Measurements from ENCODE around the gene GPR68.
"Not testable (repeated sequence)": the region's sequence is repeated elsewhere in the genome, so short reads cannot be mapped to it uniquely, and the experiment has no call there.

The GPR68 gene

DNA sequence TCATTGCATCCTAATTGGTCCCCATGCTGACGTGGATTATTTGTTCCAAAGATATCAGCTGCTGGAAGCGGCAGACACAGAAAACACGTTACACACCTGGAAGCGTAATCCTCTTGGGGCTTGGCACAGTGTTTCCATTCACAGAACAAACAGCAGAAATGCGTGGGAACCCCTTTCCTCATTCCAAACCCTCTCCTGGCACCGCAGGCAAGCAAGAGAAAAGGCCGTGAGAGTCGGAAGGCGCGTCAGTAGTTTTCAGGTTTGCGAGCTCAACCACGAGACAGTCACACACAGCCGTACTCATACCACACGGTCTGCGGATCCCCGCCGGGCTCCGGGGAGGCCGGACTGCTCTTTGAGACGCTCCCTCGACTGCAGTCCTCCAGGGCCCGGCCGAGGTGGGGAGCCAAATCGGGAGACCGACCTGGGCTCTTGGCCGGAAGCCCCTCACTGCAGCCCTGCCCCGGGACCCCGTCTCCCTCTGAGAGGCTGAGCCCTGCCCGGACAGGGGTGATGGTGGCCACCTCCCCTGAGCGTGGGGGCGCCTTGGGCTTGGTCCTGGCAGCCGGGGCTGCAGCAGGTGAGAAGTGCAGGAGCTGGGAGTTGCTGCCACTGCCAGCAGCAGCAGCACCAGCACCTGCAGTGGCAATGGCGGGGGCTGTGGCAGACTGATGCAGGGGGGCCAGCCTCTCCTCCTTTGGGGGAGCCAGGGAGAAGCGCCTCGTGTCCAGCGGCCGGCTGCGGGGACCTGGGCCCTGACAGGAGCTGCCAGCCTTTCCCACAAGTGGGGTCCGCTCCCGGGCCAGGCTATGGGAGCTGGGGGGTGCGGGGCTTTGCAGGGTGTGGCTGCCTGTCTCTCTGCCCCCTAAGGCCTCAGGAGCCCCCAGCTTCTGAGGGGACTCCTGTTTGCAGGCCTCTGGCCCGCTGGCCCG lies 28.1 kb upstream of the GPR68 start:
- no peak for DNase-seq

DNA sequence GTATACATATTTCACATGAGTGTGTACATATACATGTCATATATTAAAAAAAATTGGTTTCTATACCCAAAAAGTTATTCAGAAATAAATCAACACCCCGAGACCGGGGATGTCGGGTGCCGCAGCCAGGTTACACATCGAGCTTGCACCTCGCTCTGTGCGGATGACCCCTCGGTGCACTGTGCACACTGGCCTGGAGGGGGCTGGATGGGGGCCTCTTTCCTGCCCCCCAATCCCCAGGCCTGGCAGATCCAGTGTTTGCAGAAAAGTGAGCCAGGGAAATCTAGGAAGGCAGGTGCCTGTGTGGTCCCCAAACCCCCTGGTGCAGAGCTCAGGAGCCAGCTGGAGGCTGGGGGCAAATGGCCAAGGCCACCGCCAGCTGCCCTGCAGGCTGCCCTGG lies 27.1 kb upstream of the GPR68 start:
- DNase-seq = no peak

DNA sequence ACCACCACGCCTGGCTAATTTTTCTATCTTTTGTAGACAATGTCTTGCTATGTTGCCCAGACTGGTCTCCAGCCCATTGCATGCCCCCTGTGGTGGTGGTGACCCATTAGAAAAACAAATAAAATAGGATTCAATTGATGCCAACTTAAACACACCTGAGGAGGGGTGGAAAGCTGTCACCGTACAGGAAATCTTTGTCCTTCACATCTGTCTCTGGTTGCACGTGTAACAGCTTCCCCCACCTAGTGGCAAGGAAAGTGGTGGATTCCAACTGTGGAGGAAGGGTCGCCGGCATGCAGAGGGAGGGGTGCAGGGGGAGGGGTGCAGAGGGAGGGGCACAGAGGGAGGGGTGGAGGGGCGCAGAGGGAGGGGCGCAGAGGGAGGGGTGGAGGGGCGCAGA lies 26.1 kb upstream of the GPR68 start:
- DNase-seq = no peak

DNA sequence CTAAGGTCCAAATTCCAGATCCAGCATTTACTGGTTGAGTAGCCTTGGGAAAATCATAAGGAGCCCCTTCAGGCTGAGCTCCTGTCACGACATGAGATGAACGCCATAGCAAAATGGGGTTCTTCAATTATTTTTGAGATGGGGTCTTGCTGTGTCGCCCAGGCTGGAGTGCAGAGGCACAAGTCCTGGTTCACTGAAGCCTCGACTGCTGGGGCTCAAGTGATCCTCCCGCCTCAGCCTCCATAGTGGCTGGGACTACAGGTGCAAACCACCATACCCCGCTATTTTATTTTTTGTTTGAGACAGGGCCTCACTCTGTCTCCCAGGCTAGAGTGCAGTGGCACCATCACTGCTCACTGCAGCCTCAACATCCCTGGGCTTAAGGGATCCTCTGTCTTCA lies 25.7 kb upstream of the GPR68 start:
- no peak for DNase-seq

DNA sequence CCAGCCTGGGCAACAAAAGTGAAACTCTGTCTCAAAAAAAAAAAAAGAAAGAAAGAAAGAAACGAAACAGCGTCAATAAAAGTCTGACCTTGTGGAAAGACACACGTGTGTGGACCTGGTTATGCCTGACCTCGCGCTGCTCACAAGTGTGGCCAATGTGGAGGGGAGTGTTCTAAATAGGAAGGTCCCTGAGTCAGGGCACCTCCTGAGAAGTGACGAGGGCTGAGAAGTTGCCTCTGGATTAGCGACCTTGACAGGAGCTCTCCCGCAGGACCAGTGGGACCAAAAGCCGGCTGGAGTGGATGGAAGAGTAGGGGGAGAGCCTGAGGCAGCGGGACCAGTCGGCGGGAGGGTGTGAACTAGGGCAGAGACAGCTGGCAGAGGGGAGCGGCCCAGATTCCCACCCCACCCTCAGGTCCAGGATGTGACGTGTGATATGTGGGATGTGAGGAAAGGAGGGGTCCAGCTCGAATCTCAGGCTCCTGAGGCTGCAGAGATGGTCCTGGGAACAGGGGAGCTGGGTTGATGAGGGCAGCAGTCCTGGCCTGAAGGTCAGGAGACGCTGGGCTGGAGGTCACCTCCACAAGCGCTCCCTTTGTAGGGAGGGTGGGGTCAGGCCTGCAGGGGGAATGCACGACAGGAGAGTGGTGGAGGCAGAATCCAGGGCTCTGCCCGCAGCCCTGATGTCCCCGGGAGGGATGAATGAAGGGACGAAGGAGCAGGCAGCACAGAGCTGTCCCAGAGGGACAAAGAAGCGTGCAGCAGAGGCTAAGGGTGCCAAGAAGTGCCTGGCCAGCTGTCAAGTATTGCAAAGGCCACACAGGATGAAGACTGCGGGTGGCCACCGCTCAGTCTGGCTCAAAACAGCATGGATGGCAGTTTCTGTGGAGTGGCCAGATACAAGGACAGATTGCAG lies 24.8 kb upstream of the GPR68 start:
- DNase-seq = no peak

DNA sequence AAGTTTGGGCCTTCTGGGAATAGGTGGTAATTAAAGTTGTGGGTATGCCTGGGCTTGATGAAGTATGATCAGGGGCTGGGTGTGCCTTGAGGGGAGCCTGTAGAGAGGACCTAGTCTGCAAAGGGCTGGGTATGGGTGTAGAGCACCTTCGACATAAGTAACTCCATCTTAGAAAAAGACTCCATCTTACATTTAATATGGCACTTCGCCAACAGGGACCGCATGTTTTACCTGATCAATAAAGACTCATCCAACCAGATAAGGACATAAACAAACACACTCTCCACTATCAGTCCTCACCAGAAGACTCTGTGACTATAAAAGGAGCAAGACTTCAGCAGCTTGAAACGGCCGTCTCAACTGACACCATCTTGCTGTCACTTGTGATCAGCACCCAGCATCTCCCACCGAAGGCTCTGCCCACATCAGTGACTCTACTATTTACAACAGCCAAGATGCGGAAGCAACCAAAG lies 23.5 kb upstream of the GPR68 start:
- DNase-seq = no peak

DNA sequence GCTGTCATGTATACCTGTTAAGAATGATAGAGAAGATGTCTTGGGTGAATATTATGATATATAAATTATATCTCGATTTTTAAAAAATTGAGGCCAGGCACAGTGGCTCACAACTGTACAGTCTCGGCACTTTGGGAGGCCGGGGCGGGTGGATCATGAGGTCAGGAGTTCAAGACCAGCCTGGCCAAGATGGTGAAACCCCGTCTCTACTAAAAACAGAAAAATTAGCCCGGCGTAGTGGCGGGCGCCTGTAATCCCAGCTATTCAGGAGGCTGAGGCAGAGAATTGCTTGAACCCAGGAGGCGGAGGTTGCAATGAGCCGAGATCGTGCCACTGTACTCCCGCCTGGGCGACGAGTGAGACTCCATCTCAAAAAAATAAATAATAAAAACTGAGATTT lies 21.8 kb upstream of the GPR68 start:
- not testable (repeated sequence) for DNase-seq

DNA sequence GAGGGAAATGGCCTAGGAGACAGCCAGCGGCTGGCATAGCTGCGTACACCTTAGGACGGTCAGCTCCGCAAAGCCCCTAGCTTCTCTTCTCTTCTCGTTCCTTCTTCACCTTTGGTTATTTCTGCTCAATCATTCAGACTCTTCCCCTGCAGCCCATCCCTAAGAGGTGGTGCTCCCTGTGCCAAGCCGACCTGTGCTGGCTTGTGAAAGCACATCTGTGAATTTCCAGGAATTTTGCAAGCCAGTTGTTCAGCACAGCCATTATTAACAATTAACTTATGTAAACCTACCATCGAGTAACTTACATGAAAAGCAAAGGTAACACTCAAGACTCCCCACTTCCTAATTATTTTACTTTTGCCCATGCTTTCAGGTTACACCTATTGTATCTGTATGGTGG lies 20.9 kb upstream of the GPR68 start:
- no peak for DNase-seq

DNA sequence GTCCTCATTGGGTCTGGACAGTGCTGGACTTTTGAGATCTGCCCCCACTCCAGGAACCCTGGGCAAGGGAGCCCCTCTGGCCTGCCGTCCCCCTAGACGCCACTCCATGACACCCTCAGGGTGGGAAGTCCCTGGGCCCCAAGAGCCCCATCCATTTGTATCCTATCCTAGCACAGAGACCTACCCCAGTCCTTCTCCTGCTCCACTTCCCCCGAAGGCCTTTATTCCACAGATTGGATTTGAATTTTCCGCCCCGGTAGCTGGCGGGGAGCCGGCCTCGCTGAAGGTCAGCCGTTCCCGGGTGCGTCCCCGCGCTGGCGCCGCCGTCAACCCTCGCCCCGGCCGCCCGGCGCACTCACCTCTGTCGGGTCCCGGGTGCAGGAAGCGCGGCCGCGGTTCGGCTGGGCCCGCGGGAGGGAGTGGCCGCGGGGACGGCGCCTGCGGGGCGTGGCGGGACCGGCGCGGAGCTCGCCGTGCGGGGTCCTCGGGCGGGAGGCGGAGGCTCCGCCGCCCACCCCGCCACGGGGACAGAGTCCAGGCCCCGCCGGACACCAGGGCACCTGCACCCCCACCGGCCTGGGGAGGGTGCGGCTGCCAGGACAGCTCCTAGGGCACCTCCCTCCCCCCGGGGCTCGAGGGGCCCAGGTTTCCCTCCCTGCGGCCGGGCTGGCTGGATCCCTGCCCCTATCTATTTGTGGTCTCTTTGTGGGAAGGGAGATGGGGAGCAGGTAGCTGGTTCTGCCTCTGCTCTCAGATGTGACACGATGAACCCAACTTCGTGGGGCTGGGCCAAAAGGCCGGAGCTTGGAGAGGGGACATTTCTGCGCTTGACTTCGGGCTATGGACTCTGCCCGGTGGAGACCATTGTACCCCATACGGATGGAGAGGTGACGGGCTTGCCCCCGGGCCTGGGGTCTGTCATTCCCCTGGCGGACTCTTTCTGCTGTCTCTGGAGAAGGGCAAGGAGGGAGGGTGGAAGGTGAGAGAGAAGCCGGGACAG lies 19.9 kb upstream of the GPR68 start:
- DNase-seq = peak; percentile 28

DNA sequence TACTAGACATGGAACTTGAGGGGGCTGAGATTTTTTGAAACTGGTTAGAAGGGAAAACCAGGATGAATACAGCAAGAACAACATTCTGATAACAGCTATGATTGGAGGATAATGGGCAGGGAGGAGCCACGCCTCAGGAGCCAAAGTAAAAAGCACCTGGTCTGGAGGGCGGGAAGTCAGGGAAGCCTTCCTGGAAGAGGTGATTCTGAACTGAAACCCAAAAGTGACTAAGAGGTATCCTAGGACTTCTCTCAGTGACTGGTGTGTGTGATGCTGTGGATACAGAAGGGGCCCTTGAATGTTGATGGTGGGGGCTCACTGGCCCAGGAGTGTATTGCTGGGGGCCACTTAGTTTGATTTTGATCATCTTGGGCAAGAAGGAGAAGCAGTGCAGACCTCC lies 18.8 kb upstream of the GPR68 start:
- no peak for DNase-seq

DNA sequence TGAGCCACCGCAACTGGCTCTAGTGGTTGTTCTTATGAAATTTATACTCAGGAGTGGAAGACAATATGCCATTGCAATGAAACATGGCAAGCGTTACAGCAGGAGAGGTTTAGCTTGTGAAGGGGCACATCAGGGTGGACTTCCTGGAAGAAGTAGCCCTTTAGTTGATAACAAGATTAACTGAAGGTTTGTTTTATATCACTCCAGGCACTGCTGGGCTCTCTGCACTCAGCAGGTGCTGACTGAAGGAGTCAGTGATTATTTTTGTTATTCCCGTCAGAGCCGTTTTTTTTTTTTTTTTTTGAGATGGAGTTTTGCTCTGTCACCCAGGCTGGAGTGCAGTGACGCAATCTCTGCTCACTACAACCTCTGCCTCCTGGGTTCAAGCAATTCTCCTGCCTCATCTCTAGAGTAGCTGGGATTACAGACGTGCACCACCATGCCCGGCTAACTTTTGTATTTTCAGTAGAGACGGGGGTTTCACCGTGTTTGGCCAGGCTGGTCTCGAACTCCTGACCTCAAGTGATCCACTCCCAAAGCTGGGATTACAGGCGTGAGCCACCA lies 17.6 kb upstream of the GPR68 start:
- no peak for DNase-seq

DNA sequence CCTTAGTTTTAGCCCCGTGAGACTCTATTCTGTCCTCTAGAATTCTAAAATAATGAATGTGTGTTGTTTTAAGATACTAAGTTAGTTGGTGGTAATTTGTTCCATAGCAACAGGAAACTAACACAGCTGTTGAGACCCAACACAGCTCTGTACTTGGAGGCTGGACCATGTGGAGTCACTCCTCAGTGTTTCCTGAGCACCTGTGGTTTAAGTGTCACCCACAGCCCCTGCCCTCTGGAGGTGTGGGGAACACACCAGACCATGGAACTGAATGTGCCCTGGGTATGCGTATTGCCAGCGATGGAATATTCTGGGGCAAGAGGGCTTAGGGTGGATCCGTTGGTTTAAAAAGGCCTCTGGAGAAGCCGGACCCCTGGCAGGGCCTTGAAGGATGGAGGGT lies 16.6 kb upstream of the GPR68 start:
- DNase-seq = no peak

DNA sequence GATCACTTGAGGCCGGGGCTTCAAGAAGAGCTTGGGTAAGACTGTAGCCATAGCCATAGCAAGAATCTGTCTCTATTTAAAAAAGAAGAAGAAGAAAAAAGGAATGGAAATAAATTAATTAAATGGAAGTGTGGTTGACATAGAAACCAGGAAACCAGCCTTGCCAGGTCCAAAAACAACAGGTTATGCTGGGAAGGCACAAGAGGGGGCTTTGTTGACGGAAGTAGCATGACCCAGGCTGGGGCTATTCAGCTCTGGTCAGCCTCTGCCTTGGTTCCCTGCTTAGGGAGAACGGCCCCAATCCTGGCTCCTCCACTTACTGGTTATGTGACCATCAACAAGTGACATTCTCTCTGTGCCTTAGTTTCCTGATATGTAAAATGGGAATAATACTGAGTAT lies 14.4 kb upstream of the GPR68 start:
- DNase-seq = no peak

DNA sequence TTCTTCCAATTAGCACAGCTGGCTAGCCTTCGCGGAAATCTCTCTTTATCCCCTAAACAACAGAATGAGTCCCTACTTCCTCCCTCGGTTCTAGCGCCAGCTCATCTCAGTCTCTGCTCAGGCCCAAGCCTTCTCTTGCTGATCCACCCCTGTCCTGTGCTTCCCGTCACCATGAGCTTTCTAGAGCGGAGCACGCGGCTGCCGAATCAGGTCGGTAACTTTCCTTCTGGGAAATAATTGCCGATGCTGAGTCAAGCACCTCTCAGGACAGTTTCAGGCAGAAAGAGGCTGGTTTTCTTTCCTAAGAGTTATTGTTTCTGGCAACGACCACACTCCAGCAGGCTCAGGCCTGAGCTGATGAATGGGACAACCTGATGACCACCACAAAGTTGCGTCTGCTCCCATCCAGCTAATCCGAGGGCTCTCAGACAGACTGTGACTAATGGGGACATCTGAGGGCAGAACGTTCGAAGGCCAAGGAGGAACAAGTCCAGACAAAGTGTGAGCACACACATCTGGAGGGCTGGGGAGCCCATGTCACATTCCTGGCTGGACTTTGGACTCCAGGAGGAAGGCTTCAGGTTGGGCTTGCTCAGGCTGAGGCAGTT lies 13.6 kb upstream of the GPR68 start:
- DNase-seq = no peak

DNA sequence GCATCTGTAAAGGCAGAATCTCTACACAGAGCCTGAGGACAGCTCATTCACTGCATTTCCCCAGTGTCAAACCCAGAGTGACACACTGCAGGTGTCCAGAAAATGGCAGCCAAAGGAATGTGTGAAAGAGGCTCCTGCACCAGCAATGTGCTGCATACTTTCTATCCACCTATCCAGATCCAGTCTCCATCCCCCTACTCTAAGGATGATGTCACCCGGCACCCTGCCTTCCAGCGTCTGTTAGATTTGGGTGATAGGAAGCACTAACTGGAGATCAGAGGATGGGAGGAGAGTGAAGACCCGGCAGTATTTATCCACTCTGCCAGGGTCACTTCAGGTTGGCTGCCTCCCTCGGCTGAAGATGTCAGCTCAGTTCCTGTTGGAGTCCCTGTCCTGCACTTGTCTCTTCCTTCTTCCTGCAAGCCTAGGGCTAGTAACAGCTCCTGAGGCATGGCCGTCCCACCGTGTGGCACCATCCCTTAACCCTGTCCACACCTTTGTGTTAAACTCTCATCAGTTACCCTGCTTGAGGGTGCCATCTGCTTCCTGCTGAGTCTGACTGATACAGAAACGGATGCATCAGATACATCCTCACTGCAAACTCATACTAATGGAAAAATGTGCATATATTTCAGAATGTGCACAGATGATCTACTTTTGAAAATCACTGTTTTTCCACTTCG lies 13.0 kb upstream of the GPR68 start:
- no peak for DNase-seq

DNA sequence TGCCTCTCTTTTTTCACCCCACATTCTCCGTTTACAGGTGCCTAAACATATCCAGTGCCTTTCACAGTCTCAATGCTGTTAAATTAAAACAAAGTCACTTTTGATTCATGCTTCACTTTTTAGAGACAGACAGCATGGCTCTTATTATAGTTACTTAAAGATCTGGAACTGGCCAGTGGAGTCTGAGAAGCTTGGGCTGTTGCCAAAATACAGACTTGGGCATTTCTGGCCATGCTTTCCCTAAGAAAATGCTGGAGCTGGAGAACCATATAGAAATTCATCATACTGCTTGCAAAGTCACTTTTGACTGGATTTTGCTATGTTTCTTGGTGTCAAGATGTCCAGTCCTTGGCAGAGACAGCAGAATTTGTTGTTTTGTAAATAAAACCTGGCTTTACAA lies 12.2 kb upstream of the GPR68 start:
- no peak for DNase-seq

DNA sequence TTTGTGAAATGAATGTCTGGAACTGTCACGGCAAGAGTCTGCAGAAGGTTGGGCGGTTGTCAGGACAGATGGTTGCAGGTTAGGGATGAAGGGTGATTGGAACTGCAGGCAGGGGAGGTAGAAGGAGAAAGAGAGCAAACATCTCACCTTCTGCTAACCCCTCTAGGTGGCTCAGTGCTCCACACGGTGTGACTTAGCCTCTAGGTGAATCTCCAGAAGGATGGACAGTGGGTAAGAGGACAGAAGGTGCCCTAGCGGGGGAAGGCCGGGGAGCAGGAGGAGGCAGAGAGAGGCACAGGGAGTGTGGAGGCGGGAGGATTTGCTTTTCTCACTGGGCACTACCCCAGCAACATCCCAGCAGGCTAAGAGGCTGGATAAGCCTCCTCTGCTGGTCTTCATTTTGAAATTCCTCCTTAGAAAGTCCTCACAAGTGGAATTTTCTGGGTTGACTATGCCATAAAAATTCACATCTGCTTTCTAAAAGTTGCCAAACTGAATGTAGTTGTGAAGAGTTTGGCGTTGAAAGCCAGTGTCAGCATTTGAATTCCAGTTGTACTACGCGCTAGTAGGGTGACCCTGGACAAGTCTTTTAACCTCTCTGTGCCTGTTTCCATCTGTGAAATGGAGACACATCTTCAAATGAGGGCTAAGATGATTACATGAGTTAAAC lies 10.7 kb upstream of the GPR68 start:
- DNase-seq = no peak

DNA sequence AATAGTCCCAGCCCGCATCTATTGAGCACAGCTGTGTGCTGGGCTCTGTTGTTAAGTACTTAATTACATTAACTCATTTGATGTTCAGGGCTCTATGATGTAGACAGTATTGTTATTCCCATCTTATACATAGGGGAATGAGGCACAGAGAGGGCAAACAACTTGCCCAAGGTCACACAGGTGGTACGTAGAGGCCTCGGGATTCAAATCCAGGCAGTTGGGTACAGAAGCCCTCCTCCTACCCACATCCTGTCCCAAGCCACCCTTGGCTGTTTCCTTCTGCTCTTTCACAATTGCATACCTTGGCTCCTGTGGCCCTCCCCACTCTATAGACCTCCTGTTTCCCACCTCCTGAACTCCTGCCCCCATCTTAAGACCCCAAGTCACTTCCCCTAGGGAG lies 10.0 kb upstream of the GPR68 start:
- no peak for DNase-seq

DNA sequence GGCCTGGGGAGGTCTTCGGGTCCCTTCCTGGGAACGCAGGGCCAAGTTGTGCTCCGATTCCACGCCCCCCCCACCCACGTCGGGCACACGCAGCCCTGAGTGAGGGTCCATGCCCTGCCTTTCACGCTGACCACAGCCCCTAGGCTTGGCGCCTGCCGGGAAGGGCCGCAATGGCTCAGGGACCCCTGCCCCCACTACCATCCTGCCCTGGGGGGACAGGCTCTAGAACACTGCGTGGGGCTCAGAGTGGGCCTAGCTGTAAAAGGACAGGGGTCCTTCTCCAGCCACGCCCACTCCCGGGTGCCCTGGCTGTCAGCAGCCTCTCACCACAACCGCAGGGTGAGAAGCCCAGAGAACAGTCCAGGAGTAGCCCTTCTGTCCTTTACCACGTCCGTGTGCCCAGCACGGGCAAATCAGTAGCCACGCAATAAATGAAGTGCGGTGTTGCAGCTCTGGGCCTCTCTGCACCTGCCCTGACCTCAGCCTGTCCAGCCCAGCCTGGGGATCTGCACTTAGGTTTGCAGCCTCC lies 9.4 kb upstream of the GPR68 start:
- DNase-seq = no peak
